Karpas-422 (cell line): ENCODE data around the gene ZNF827. TPM values are rescaled to one million over a fixed set of nuclear protein-coding genes. Genes with fewer than 3 reads are reported as not detected.
A peak's percentile ranks its signal among the peaks of the same experiment; 100 is the strongest.

Experiments
- DNase-seq: peaks from one replicate; pipeline ENCODE4 v3.0.0-alpha.2; 2015
- H2AFZ ChIP-seq: fragments of 200-600 bp; sonication (generic); 2 replicates; pipeline ENCODE4 v1.6.1; 2014; ENCODE audit warnings: antibody characterized with exemption, low read length, mixed read lengths
- H3K27ac ChIP-seq: fragments of 200-600 bp; sonication (generic); 2 replicates; pipeline ENCODE4 v1.5.1; 2014; ENCODE audit warnings: mild to moderate bottlenecking, low read length, moderate library complexity
- H3K27me3 ChIP-seq: fragments of 200-600 bp; sonication (generic); 2 replicates; pipeline ENCODE4 v1.6.1; 2014; ENCODE audit warnings: low read length, mixed read lengths
- H3K36me3 ChIP-seq: fragments of 200-600 bp; sonication (generic); 2 replicates; pipeline ENCODE4 v1.6.1; 2014; ENCODE audit warnings: low read length, mixed read lengths; ENCODE audit not compliant: insufficient read depth
- H3K4me1 ChIP-seq: fragments of 200-600 bp; sonication (generic); 2 replicates; pipeline ENCODE4 v1.6.1; 2014; ENCODE audit warnings: mild to moderate bottlenecking, low read length, mixed read lengths
- H3K4me2 ChIP-seq: fragments of 200-600 bp; sonication (generic); 2 replicates; pipeline ENCODE4 v1.6.1; 2014; ENCODE audit warnings: low read length, low read depth, mild to moderate bottlenecking; ENCODE audit not compliant: poor library complexity, severe bottlenecking
- H3K4me3 ChIP-seq: fragments of 200-600 bp; sonication (generic); 2 replicates; pipeline ENCODE4 v1.5.1; 2014; ENCODE audit warnings: mild to moderate bottlenecking, antibody characterized with exemption, low read length, mixed read lengths
- H3K79me2 ChIP-seq: fragments of 200-600 bp; sonication (generic); 2 replicates; pipeline ENCODE4 v1.6.1; 2014; ENCODE audit warnings: mild to moderate bottlenecking, low read length, mixed read lengths
- H3K9ac ChIP-seq: fragments of 200-600 bp; sonication (generic); 2 replicates; pipeline ENCODE4 v1.6.0; 2014; ENCODE audit warnings: low read length
- H3K9me2 ChIP-seq: fragments of 200-600 bp; sonication (generic), shearing (Covaris generic); replicated peaks from 2 replicates; pipeline ENCODE4 v1.6.0; 2014; ENCODE audit warnings: mild to moderate bottlenecking, low read length, moderate library complexity; ENCODE audit not compliant: insufficient read depth
- H3K9me3 ChIP-seq: fragments of 300-700, 200-600 bp; sonication (generic); 2 replicates; pipeline ENCODE4 v1.6.1; 2014; ENCODE audit warnings: low read length, mixed read lengths
- H4K20me1 ChIP-seq: fragments of 200-600 bp; sonication (generic); 2 replicates; pipeline ENCODE4 v1.6.1; 2014; ENCODE audit warnings: mild to moderate bottlenecking, antibody characterized with exemption, low read length, low read depth; ENCODE audit not compliant: insufficient read depth
- total RNA-seq: library from RNA; depleted of rRNA; stranded (reverse); fragments of >200 nt; shearing (Covaris generic); gene quantifications from 2 replicates; pipeline ENCODE4 v1.2.3, GENCODE V29; 2014; ENCODE audit warnings: low replicate concordance

ZNF827 gene
- total RNA-seq, 1 experiment from 2014 or later: 70.4 TPM

- peaks cover 78% of the 10 kb centered on the region for H3K79me2 ChIP-seq
- H3K9me3 ChIP-seq: no peaks in the 10 kb centered on the region
- H3K9me2 ChIP-seq: no peaks in the 10 kb centered on the region
- H3K4me2 ChIP-seq: no peak overlapping the region
- no peak overlapping the region for H3K9ac ChIP-seq
- no peaks in the 10 kb centered on the region for H4K20me1 ChIP-seq
- no peak for DNase-seq
- no peaks in the 10 kb centered on the region for H3K27me3 ChIP-seq
- peaks cover 29% of the 10 kb centered on the region for H3K36me3 ChIP-seq
- H2AFZ ChIP-seq: no peak overlapping the region
- H3K27ac ChIP-seq: no peak overlapping the region; the same call in 1 of the 2 replicates
- peaks cover 56% of the 10 kb centered on the region for H3K4me1 ChIP-seq
- no peak overlapping the region for H3K4me3 ChIP-seq
Measured at GRCh38 chr4:145861336-145862318, 77.0 kb downstream of the ZNF827 start.

- no peak overlapping the region for H3K27ac ChIP-seq
- peaks cover 28% of the 10 kb centered on the region for H3K36me3 ChIP-seq
- H3K9ac ChIP-seq: no peak overlapping the region
- DNase-seq: no peak
- peaks cover 56% of the 10 kb centered on the region for H3K4me1 ChIP-seq
- H3K4me3 ChIP-seq: no peak overlapping the region
- no peaks in the 10 kb centered on the region for H3K27me3 ChIP-seq
- no peak overlapping the region for H3K4me2 ChIP-seq
- no peak overlapping the region for H2AFZ ChIP-seq
- no peaks in the 10 kb centered on the region for H4K20me1 ChIP-seq
- H3K9me2 ChIP-seq: no peaks in the 10 kb centered on the region
- H3K9me3 ChIP-seq: no peaks in the 10 kb centered on the region
- peaks cover 76% of the 10 kb centered on the region for H3K79me2 ChIP-seq
Measured at GRCh38 chr4:145860897-145861296, 77.7 kb downstream of the ZNF827 start.

- H3K4me2 ChIP-seq: no peak overlapping the region
- no peaks in the 10 kb centered on the region for H3K9me3 ChIP-seq
- no peak overlapping the region for H3K9ac ChIP-seq
- no peak overlapping the region for H3K4me3 ChIP-seq
- peaks cover 76% of the 10 kb centered on the region for H3K79me2 ChIP-seq
- no peaks in the 10 kb centered on the region for H4K20me1 ChIP-seq
- no peaks in the 10 kb centered on the region for H3K9me2 ChIP-seq
- no peaks in the 10 kb centered on the region for H3K27me3 ChIP-seq
- peaks cover 28% of the 10 kb centered on the region for H3K36me3 ChIP-seq
- no peak overlapping the region for H2AFZ ChIP-seq
- H3K27ac ChIP-seq: no peak overlapping the region
- DNase-seq: no peak
- peaks cover 56% of the 10 kb centered on the region for H3K4me1 ChIP-seq
Measured at GRCh38 chr4:145860446-145860845, 78.2 kb downstream of the ZNF827 start.

- Histone ChIP-seq H3K27ac (no peak overlapping the region), H2AFZ (no peak overlapping the region), H3K79me2 (peaks cover 76% of the 10 kb centered on the region), H3K4me2 (no peak overlapping the region), H4K20me1 (no peaks in the 10 kb centered on the region), H3K36me3 (peaks cover 28% of the 10 kb centered on the region), H3K9me2 (no peaks in the 10 kb centered on the region), H3K4me1 (peaks cover 56% of the 10 kb centered on the region), H3K4me3 (no peak overlapping the region), H3K27me3 (no peaks in the 10 kb centered on the region), H3K9me3 (no peaks in the 10 kb centered on the region), H3K9ac (no peak overlapping the region)
- no peak for DNase-seq
Measured at GRCh38 chr4:145859926-145860325, 78.7 kb downstream of the ZNF827 start.

GRCh38 chr4:145859426-145859825 lies 79.2 kb downstream of the ZNF827 start:
- H3K9me3 ChIP-seq: no peaks in the 10 kb centered on the region
- no peak overlapping the region for H3K27ac ChIP-seq
- no peak overlapping the region for H3K4me2 ChIP-seq
- no peak overlapping the region for H3K9ac ChIP-seq
- H2AFZ ChIP-seq: no peak overlapping the region
- DNase-seq: no peak
- no peak overlapping the region for H3K4me3 ChIP-seq
- H3K9me2 ChIP-seq: no peaks in the 10 kb centered on the region
- peaks cover 57% of the 10 kb centered on the region for H3K4me1 ChIP-seq
- peaks cover 28% of the 10 kb centered on the region for H3K36me3 ChIP-seq
- peaks cover 77% of the 10 kb centered on the region for H3K79me2 ChIP-seq
- H4K20me1 ChIP-seq: no peaks in the 10 kb centered on the region
- H3K27me3 ChIP-seq: no peaks in the 10 kb centered on the region

GRCh38 chr4:145852256-145852839 lies 86.3 kb downstream of the ZNF827 start:
- no peak overlapping the region for H3K4me2 ChIP-seq
- DNase-seq: no peak
- H3K79me2 ChIP-seq: peaks cover 67% of the 10 kb centered on the region
- H3K27me3 ChIP-seq: no peaks in the 10 kb centered on the region
- H2AFZ ChIP-seq: no peak overlapping the region
- no peak overlapping the region for H3K9ac ChIP-seq
- no peak overlapping the region for H3K4me3 ChIP-seq
- peaks cover 15% of the 10 kb centered on the region; the same call in 1 of the 2 replicates for H3K36me3 ChIP-seq
- no peaks in the 10 kb centered on the region for H3K9me3 ChIP-seq
- H3K9me2 ChIP-seq: no peaks in the 10 kb centered on the region
- H4K20me1 ChIP-seq: no peaks in the 10 kb centered on the region
- peak overlapping the region; percentile 3; the same call in 1 of the 2 replicates for H3K27ac ChIP-seq
- H3K4me1 ChIP-seq: peaks cover 34% of the 10 kb centered on the region

GRCh38 chr4:145851511-145852201 lies 87.0 kb downstream of the ZNF827 start:
- DNase-seq: no peak
- H3K36me3 ChIP-seq: peaks cover 15% of the 10 kb centered on the region; the same call in 1 of the 2 replicates
- H2AFZ ChIP-seq: no peak overlapping the region
- H4K20me1 ChIP-seq: no peaks in the 10 kb centered on the region
- H3K4me1 ChIP-seq: peaks cover 27% of the 10 kb centered on the region
- H3K27ac ChIP-seq: peak overlapping the region; percentile 3; the same call in 1 of the 2 replicates
- no peak overlapping the region for H3K9ac ChIP-seq
- no peaks in the 10 kb centered on the region for H3K9me3 ChIP-seq
- no peaks in the 10 kb centered on the region for H3K27me3 ChIP-seq
- H3K4me2 ChIP-seq: no peak overlapping the region
- H3K79me2 ChIP-seq: peaks cover 64% of the 10 kb centered on the region
- H3K9me2 ChIP-seq: no peaks in the 10 kb centered on the region
- no peak overlapping the region for H3K4me3 ChIP-seq

- H3K9me3 ChIP-seq: no peaks in the 10 kb centered on the region
- no peak overlapping the region for H3K27ac ChIP-seq
- peaks cover 34% of the 10 kb centered on the region for H3K36me3 ChIP-seq
- no peaks in the 10 kb centered on the region for H4K20me1 ChIP-seq
- H3K4me2 ChIP-seq: no peak overlapping the region
- H3K9ac ChIP-seq: no peak overlapping the region
- no peaks in the 10 kb centered on the region for H3K27me3 ChIP-seq
- H3K4me1 ChIP-seq: no peaks in the 10 kb centered on the region
- H3K79me2 ChIP-seq: peaks cover 28% of the 10 kb centered on the region
- no peak overlapping the region for H3K4me3 ChIP-seq
- DNase-seq: no peak
- no peak overlapping the region for H2AFZ ChIP-seq
- no peaks in the 10 kb centered on the region for H3K9me2 ChIP-seq
Measured at GRCh38 chr4:145847764-145848163, 90.9 kb downstream of the ZNF827 start.
